ENCODE measurements around the gene EBF4.
"Not testable (repeated sequence)": the region's sequence is repeated elsewhere in the genome, so short reads cannot be mapped to it uniquely, and the experiment has no call there.

EBF4 gene

DNA sequence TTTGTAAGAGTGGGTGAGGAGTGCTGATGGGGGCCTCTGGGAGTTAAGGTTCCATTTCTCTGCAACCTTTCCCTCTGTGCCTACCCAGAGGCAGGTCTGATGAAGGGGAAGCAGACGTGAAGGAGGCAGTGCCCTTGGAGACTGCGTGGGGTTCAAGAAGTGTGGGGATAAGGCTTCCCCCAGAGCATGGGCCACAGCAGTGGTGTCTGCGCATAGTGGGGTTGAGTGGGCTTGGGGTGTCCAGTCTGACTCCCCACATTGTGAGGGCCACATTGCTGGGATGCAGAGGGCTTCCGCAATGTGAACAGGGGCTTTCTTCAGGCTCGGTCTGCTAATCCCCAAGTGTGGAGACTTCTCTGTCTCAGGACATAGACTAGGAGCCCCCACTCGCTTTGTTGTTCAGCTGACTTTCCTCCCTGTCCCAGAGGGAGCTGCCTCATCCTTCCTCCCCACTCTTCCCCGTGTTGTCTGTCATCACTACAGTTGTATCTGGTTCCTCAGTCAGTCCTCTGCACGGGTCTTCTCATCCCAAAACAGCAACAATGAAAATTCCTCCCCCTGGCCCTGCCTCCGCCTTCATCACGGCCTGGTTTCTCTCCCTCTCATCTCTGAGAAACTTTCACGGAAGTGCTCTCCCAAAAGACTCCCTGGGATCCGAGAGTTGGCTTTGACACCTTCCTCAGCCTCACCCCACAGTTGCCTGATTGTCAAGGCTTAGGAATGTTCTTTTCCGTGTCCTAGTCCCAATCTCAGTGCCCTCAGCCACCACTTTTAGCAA is 2.8 kb downstream of the EBF4 start:
- peak; percentile 24 for DNase-seq (ENCODE audit: low spot score)
- TF ChIP-seq, protein P1, sequence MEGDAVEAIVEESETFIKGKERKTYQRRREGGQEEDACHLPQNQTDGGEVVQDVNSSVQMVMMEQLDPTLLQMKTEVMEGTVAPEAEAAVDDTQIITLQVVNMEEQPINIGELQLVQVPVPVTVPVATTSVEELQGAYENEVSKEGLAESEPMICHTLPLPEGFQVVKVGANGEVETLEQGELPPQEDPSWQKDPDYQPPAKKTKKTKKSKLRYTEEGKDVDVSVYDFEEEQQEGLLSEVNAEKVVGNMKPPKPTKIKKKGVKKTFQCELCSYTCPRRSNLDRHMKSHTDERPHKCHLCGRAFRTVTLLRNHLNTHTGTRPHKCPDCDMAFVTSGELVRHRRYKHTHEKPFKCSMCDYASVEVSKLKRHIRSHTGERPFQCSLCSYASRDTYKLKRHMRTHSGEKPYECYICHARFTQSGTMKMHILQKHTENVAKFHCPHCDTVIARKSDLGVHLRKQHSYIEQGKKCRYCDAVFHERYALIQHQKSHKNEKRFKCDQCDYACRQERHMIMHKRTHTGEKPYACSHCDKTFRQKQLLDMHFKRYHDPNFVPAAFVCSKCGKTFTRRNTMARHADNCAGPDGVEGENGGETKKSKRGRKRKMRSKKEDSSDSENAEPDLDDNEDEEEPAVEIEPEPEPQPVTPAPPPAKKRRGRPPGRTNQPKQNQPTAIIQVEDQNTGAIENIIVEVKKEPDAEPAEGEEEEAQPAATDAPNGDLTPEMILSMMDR (IDR thresholded peaks at IDR 0.05; ENCODE audit: borderline replicate concordance, control extremely low read depth, extremely low read depth, insufficient read depth, missing control alignments) = no peak
- in situ Hi-C loops (cut with MboI; ENCODE audit: low sequenced_read_pairs, unreplicated experiment) = no loop called here

GRCh38 chr20:2695984-2696525 is 3.5 kb downstream of the EBF4 start:
- in situ Hi-C loops (cut with MboI; ENCODE audit: low sequenced_read_pairs, unreplicated experiment); DNase-seq (ENCODE audit: low spot score): not testable (repeated sequence)

- in situ Hi-C loops (cut with MboI; ENCODE audit: low sequenced_read_pairs, unreplicated experiment) = no loop called here
- TF ChIP-seq, protein P1 (IDR thresholded peaks at IDR 0.05; ENCODE audit: borderline replicate concordance, control extremely low read depth, extremely low read depth, insufficient read depth, missing control alignments) = no peak
- DNase-seq (ENCODE audit: low spot score) = no peak
Observed at GRCh38 chr20:2696646-2697045, 4.1 kb downstream of the EBF4 start.

DNA sequence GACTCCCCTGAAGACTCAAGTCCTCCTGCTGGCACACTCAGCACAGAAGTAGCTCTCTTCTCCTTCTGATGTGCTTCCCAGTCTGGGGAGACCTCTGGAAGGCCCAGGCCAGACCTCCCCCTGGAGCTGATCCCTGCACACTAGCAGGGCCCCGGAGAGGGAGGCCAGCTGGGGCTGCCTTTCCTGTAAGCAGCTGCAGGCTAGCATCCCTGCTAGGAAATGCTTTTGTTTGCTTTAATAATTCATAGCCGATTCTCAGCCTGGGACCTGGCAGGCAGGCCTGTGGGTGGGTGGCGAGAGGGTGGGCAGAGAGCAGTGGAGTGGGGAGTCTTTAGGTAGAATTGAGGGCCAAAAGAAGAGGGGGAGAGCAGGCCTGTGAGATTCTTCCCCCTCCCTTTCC is 5.2 kb downstream of the EBF4 start:
- TF ChIP-seq, protein P1 (IDR thresholded peaks at IDR 0.05; ENCODE audit: borderline replicate concordance, control extremely low read depth, extremely low read depth, insufficient read depth, missing control alignments) = no peak
- no peak for DNase-seq (ENCODE audit: low spot score)
- in situ Hi-C loops (cut with MboI; ENCODE audit: low sequenced_read_pairs, unreplicated experiment) = no loop called here

GRCh38 chr20:2698186-2698817 is 5.7 kb downstream of the EBF4 start:
- no peak for DNase-seq (ENCODE audit: low spot score)
- in situ Hi-C loops (cut with MboI; ENCODE audit: low sequenced_read_pairs, unreplicated experiment) = no loop called here
- TF ChIP-seq, protein P1 (IDR thresholded peaks at IDR 0.05; ENCODE audit: borderline replicate concordance, control extremely low read depth, extremely low read depth, insufficient read depth, missing control alignments) = no peak

- TF ChIP-seq, protein P1 (IDR thresholded peaks at IDR 0.05; ENCODE audit: borderline replicate concordance, control extremely low read depth, extremely low read depth, insufficient read depth, missing control alignments) = no peak
- DNase-seq (ENCODE audit: low spot score) = no peak
- in situ Hi-C loops (cut with MboI; ENCODE audit: low sequenced_read_pairs, unreplicated experiment) = no loop called here
Observed at GRCh38 chr20:2698912-2699311, 6.3 kb downstream of the EBF4 start.
